Measurements from ENCODE around the gene RABAC1. TPM values are rescaled to one million over a fixed set of nuclear protein-coding genes. Genes with fewer than 3 reads are reported as not detected.

The RABAC1 gene
- total RNA-seq, 1 experiment from 2014 or later = 69.1 TPM

GRCh38 chr19:41945135-41945766 is 13.9 kb downstream of the RABAC1 start:
- no peaks in the 10 kb centered on the region for H3K27me3 ChIP-seq (ENCODE audit: control insufficient read depth, insufficient read depth, low read length)
- no peaks in the 10 kb centered on the region for H3K36me3 ChIP-seq (ENCODE audit: control insufficient read depth, insufficient read depth, low read length)
- H3K4me3 ChIP-seq (ENCODE audit: low read depth in 2 of 2, low read length in 2 of 2) = no peak overlapping the region
- DNase-seq (ENCODE audit: low read depth, low spot score) (no peak), ATAC-seq (no peak)
- no peaks in the 10 kb centered on the region for H3K9me3 ChIP-seq (ENCODE audit: control insufficient read depth, insufficient read depth, low read depth, low read length)
- POLR2A ChIA-PET = no interaction called here
- CTCF ChIA-PET = no interaction called here
- TF ChIP-seq REST (IDR thresholded peaks at IDR 0.05; ENCODE audit: insufficient read depth in 1 of 2, low read depth in 2 of 2, low read length in 1 of 2) (no peak), TCF7L2 (IDR thresholded peaks at IDR 0.05; ENCODE audit: low read depth, low read length) (no peak)
- no peaks in the 10 kb centered on the region for H3K4me1 ChIP-seq (ENCODE audit: control insufficient read depth, insufficient read depth, low read length)
- no peak overlapping the region for H3K27ac ChIP-seq (ENCODE audit: low read length)
- no TSS peak for BruUV-seq (replicated peaks)
- in situ Hi-C loops (cut with HindIII; ENCODE audit: low pct_unique_long_range_greater_than_20kb, low sequenced_read_pairs) = no loop called here
- intact Hi-C loops (cut with micrococcal nuclease; ENCODE audit: unreplicated experiment) = no loop called here

GRCh38 chr19:41944336-41944735 is 14.8 kb downstream of the RABAC1 start:
- no TSS peak for BruUV-seq (replicated peaks)
- TF ChIP-seq CTCF (IDR thresholded peaks at IDR 0.05) (no peak), REST (IDR thresholded peaks at IDR 0.05; ENCODE audit: insufficient read depth in 1 of 2, low read depth in 2 of 2, low read length in 1 of 2) (no peak), SIN3A (IDR thresholded peaks at IDR 0.05; ENCODE audit: borderline replicate concordance, insufficient read depth, low read depth, low read length) (no peak)
- CTCF ChIA-PET = no interaction called here
- no peaks in the 10 kb centered on the region for H3K4me1 ChIP-seq (ENCODE audit: control insufficient read depth, insufficient read depth, low read length)
- H3K4me3 ChIP-seq (ENCODE audit: low read depth in 2 of 2, low read length in 2 of 2) = no peak overlapping the region
- POLR2A ChIA-PET = no interaction called here
- no peaks in the 10 kb centered on the region for H3K27me3 ChIP-seq (ENCODE audit: control insufficient read depth, insufficient read depth, low read length)
- no peak for DNase-seq (ENCODE audit: low read depth, low spot score)
- intact Hi-C loops (cut with micrococcal nuclease; ENCODE audit: unreplicated experiment) (no loop called here), in situ Hi-C loops (cut with HindIII; ENCODE audit: low pct_unique_long_range_greater_than_20kb, low sequenced_read_pairs) (no loop called here)
- no peak overlapping the region for H3K27ac ChIP-seq (ENCODE audit: low read length)
- ATAC-seq = no peak
- H3K36me3 ChIP-seq (ENCODE audit: control insufficient read depth, insufficient read depth, low read length) = no peaks in the 10 kb centered on the region
- H3K9me3 ChIP-seq (ENCODE audit: control insufficient read depth, insufficient read depth, low read depth, low read length) = no peaks in the 10 kb centered on the region
